CD4-positive, alpha-beta T cell treated with Interleukin-2 at 100 ng/mL for 4 hours (primary cell): ENCODE results near the gene VSTM2B.
"Not testable (repeated sequence)": the region's sequence is repeated elsewhere in the genome, so short reads cannot be mapped to it uniquely, and the experiment has no call there.

Experiments
- DNase-seq: peaks from one replicate; pipeline ENCODE4 v3.0.0-alpha.2; 2020; ENCODE audit warnings: low spot score

VSTM2B gene

DNA sequence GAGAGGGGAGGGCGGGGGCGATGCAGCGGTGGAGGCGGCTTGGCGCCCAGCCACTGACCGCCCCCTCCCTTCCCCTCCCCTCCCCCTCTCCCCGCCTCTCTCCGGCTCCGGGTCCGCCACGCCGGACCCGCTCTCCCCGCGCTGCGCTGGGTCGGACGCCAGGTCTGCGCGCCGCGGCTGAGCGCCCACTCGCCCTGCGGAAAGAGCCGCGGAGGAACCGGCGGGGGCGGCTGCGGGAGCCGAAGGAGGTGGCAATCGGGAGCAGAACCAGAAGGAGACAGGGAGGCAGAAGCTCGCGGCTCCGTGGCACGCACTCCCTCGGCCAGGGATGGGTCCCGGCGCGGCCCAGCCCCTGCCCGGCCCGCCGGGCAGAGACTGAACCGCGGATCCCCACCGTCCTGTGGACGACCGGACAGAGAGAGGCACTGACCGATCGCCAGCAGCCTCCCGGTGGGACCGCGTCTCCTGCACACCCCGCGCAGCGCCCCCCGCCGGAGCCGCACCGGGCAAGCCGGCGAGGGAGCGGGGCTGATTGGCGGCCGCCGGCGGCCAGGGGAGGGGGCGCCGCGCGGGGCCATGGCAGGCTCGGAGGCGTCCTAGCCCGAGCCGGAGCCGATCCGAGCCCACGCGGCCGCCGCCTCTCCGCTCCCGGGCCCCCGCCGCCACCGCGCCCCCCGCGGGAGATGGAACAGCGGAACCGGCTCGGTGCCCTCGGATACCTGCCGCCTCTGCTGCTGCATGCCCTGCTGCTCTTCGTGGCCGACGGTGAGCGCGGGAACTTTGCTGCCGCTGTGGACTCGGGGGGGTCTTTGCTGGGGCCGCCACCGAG is at the start of gene VSTM2B:
VSTM2B (plus strand) TSS at position 94 of the 829 bp plus-strand sequence; CDS start at position 684, 590 bp downstream.
- DNase-seq = no peak

DNA sequence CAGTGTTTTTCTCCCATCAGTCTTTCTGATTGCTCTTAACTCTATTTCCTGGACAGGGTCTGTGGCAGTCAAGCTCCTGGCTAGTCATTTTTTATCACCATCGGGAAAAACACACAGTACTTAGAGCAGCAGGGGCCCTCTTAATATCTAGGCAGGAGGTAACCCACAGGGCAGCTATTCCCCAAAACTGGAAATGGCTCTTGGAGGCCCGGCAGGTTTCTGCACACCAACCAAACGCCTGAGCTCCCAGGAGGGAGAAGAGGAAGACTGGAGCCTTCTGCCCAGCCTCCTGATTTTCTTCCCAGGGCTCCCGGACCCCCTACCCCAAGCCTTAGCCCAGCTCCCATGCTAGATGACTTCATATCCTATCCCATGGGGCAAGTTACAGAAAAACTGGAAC is 49.3 kb upstream of the VSTM2B start:
- DNase-seq = no peak

DNA sequence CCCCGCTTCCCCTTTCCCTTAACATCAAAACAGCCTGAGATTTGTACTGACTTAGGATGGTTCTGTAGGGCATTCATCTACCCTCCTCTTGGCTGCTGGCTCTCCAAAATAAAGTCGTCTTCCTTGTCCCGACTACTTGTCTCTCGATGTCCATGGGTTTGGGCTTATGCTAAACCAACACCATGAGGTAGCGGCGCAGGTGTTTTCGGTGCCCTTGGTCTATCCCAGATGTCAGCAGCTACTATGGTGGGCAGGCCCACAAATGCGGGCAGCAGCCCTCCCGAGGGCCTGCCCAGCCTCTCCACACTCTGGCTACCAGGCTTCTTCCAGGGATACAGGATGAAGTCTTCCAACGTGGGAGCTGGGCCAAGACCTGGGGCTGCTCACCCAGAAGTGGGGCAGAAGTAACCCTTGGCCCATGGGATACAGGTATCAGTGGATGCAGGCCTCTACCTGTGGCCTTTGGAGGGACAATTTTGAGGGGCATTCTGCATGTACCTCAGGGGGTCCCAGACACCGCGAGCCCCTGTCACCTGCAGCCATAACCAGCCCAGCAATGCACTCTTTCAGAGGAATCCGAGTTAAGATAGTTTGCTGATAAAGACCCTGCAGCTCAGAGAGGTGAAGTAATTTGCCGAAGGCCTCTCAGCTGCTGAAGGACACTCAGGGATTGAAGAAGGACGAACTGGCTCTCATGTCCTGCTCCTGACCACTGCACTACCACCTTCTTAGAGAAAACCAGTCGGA is 47.8 kb upstream of the VSTM2B start:
- DNase-seq = no peak

DNA sequence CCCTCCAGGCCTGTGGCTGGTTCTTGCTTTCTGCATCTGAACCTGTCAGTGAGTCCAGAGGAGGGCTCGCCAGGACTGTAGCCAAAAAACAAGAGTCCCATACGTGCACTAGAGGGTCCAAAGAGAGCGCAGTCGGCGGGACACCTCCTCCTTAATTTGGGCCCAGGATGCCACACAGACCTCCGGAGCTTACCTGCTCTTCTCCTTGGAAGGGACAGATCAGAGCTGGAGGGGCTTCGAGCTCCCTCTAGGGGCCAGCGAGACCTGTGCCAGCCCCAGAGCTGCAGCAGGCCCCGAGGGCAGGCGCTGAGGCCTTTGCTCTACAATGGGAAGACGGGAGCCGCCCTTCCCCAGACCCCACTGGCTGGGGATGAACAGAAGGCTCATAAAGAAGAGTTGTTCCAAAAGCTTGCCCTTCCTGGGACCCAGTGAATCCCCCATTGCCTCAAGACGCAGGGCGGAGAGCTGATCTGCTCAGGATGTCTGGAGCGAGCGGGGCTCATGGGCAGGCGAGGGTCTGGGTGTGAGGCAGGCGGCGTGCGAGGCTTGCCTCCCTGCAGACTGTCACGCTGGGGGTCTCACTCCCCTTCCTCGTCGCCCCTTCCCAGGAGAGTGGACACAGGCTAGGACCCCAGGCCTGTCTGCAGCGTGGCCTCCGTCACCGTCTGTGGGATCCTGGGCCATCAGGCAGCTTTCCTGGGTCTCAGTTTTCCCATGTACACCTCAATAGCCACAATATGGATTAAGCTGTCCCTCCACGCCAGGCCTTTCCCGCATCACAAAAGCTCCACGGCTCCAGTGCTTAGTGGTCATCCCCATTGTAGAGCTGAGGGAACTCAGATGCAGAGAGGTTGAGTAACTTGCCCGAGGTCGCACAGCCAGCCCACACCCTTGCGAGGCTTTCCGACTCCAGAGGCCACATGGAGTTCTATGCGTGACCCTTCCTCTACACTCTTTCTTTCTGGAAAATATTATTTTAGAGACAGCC is 46.9 kb upstream of the VSTM2B start:
- DNase-seq = no peak

DNA sequence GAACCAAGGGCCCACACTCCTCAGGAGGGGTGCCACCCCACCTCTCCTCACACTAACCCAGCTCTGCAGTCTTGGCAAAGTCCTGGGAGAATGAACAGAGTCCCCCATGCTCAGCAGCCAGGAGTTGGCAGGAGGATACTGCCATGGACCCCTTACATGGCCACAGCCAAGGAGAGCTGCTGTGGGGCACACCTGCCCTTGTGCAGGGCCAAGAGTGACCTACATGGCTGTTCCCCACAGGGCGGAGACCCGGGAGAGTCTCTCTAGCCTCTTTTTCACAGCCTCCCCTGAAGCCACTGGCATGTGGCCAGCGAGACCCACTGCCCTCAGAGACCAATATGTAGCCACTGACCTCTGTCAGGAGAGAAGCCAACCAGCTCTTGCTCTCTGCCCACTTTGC is 45.9 kb upstream of the VSTM2B start:
- DNase-seq = no peak

DNA sequence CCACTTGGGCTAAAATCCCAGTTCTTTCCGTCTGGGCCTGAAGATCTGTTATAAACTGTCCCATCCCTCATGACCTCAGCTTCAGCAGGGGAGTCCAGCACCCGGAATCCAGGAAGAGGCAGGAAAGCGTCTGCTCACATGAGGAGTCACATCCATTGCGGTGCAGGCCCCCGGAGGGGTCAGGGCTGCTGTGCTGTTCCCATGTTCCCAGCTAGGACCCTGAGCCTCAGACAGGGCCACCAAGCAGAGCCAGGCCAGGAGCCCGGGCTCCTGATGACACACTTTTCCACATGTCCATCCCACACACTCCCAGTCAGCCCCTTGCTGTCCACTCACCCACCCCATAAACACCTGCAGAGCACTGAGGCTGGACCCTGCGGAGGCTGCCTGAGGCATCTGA is 45.3 kb upstream of the VSTM2B start:
- DNase-seq = no peak

DNA sequence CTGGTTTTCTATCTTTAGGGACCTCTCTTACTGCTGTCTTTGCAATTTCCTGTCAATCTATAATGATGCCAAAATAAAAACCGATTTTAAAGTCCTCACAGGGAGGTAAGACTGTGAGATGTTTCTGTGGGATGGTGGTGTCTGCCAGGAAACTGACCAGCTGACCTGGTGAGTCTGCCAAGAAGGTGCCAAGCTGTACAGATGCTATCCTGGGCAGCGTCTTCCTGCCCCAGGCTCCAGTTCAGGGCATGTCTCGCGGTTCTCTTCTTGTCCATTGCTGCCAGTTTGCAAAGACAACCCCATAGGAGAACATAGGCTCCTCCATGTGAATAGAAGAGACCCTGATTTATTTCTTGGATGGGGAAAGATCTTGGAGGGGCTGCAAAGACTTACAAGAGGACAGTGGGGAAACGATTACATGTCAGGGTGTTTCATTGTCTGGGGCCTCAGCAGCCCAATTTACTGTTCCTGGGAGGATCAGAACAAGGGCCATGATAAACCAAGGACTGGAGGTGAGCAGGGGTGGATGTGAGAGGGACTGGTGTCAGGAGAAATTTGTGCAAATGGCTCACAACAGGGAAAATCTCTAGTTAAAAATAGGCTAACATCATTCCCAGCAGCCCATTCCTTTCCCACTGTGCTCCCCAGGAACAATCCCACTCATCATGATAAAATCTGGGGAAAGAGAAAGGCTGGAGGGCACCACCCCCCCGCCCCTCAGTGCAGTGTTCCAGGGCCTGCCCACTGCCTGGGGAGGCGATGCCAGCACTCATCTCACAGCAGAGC is 42.7 kb upstream of the VSTM2B start:
- DNase-seq = no peak

DNA sequence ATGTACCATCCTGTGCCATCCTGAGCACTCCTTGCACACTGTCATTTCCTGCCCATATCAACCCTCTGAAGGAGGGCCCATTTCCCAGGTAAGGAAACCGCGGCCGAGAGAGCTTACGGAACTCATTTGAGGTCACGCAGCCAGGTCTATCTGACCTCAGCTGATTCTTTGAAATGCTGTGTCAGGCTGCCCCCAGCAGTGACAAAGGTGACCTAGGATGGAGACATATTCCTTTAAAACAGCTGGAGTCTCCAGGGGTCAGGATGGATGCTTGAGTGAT is 42.2 kb upstream of the VSTM2B start:
- no peak for DNase-seq

DNA sequence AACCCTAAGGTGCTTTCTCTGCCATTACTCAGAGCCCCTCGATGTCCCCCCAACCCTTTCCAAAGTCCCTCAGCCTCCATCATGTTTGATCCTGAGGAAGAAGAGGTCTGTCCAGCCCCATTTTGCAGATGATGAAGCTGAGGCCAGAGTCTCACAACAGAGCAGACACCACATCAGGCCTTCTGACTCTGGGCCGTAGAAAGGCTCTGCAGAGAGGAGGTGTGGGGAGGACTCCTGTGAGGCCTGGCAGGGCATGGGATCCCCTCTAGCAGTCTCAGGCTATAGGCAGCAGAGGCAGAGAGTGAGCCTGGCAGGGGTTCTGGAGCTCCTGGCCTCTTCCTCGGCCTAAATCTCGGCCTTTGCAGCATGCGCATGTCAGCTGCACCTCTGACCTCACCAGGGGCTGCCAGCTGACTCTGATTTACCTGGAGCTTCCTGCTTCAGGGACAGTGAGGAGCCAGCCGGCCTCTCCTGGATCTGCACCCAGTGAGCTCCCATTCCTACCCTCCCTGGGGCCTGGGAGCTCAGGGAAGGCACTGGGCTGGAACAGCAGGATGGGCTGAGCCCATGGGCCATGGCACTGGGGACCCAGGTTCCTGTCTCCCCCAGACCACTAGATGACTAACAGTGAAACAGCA is 41.7 kb upstream of the VSTM2B start:
- DNase-seq = no peak

DNA sequence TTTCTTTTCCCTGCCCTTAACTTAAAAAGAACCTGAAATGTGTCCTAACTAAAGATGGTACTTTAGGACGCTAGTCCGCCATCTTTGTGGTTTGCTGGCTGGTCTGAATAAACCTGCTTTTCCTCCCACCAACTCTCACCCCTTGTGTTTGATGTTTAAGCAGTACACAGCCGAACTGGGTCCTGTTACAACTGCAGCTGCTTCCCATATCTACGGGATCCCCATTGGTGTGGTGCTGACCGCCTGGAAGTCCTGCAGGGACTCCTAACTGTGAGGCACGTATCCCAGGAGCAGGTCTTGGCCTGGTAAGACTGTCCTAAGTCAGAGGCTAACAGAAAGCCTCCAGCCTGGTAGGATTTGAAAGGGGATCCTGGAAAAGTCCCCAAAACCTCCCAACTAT is 40.9 kb upstream of the VSTM2B start:
- no peak for DNase-seq

DNA sequence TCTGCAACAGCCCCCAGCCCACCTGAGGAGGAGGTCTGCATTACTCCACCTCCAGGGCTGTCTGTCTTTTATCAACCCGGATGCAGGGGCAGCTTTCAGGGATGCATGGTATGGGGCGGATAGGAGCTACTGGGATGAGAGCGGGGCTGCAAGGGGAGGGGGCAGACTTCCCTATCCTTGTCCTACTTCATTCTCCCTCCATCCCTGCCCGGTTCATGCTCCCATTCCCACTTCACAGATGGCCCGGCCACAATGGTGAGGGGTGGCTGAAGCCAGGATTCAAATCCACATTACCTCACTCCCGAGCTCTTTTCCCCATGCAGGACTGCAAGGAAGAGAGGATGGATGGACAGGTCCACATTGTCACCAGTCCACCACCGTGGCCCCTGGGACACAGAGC is 40.5 kb upstream of the VSTM2B start:
- no peak for DNase-seq

DNA sequence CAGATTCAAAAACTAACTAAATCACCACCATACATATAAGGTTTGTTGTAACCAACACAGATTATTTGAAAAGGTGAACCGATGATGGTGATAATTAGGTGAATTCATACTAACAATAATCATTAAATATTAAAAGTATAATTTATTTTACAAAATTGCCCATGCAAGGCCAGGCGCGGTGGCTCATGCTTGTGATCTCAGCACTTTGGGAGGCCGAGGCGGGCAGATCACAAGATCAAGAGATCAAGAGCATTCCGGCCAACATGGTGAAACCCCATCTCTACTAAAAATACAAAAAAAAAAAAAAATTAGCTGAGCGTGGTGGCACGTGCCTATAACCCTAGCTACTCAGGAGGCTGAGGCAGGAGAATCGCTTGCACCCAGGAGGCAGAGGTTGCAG is 38.8 kb upstream of the VSTM2B start:
- not testable (repeated sequence) for DNase-seq

DNA sequence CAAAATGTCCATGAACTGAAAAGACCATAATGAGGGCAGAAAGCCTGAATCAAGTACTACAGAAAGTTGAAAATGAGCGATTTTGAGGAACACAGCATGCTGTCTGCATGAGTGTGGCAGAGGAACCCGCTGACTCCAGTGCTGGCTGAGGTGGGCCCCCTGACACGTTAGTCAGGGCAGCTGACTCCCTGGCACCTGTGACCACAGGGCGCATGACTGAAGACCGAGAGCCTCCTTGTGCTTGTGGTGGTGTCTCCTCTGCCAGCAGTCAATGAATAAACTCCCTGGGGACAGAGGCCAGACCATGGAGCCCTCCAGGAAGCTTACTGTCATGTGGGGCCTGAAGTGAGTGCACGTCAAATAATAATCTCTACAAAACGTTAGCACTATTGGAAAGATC is 38.4 kb upstream of the VSTM2B start:
- DNase-seq = no peak

DNA sequence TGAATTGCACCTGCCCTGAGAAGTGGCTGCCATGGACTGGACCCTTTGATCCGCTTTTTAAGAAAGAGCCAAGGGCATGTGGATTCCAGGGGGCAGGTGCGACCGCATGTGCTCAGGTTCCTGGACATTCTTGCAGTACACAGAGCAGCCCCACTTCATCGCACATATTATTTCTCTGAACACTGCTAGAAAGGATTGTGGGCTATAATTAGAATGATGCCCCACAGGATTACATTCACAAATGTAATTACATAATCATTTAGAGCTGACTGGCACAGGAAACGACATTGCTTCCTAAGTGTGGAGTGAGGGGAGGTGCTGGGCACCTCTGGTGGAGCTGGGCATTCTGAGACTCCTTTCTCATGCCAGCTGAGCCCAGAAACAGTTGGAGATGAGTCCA is 37.5 kb upstream of the VSTM2B start:
- no peak for DNase-seq

DNA sequence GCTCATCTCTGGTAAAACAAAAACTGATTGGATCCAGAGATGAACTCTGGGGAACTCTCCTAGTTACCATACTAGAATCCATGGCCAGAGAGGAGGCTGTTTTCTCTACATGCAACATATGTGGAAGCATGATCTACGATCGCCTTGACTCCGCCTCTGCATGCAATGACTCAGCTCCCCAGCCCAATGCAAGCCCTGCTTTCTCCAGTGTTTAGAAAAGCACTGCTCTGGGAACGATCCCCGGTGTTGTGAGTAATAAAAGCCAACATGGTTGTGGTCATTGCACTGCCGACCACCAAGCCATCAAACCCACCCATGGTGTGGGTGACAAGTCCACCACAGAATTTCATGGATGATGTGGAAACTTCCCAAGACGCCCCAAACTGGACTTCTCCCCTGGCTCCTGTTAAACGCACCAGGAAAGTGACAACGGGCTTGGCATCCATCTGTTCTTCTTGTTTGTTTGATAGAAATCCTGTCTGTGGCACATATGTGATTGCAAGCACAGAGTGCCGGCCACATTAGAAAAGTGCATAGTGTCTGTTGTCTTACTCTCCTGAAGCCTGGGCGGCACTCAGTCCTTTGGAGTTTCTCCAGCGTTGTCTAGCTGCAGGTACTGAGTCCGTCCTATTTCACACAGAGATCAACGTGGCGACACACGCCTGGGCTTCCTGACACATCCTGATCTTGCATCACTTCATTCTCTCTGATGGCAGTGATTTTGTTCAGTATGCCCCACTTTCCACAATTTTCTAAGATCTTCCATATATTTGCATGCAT is 36.4 kb upstream of the VSTM2B start:
- DNase-seq = no peak

DNA sequence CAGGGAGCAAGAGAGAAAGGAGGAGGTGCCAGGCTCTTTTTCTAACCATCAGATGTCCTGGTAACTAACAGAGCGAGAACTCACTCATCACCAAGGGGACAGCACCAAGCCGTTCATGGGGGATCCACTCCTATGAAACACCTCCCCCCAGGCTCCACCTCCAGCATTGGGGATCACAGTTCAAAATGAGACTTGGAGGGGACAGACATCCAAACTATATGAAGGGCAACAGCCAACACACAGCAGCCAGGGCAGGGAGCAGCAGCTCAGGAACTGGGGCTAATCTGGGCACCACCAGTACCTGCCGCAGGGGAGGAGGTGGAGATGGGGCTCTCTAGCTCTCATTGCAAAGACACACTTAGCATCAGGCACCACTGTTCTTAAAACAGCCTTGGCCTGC is 34.3 kb upstream of the VSTM2B start:
- DNase-seq = no peak

DNA sequence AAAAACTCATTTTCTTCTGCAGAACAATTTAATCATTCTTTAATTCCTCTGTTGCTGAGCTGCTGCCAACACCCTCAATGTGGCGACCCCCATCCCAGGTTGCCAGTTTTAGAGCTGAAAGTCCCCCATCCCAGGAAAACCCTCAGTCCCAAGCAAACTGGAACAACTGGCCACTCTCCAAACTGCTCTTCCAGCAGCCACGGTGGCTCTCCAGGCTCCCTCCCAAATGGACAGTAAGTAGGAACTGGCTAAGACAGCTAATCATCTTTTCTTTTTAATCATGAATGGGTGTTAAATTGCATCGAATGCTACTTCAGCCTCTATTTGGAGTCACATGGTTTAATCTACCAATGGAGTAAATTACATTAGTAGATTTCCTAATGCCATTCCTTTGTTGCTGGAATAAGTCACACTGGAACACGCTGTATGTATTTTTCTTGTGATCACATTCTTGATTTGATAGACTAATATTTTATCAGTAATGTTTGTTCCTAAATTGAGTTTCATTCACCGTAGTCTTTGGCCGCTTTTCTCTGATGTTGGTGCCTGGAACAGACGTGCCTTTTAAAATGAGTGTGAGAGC is 33.7 kb upstream of the VSTM2B start:
- DNase-seq = no peak

DNA sequence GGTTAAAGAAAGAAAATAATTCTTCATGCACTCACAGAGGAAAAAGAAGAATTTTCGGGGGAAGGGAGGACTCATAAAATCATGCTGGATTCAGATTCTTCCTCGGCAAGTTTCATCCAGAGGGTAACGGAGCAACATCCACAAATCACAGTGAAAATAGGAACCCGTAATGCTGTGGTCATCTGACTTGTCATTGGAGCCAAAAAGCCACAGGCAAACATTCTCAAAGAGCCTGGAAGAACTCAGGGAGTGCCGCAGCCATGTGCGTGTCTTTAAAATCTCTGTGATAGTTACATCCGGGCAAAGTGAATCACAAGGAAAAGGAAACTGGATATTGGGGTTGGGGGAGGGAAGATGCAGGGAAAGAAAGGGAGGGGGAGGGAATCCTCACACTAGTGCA is 33.0 kb upstream of the VSTM2B start:
- no peak for DNase-seq

DNA sequence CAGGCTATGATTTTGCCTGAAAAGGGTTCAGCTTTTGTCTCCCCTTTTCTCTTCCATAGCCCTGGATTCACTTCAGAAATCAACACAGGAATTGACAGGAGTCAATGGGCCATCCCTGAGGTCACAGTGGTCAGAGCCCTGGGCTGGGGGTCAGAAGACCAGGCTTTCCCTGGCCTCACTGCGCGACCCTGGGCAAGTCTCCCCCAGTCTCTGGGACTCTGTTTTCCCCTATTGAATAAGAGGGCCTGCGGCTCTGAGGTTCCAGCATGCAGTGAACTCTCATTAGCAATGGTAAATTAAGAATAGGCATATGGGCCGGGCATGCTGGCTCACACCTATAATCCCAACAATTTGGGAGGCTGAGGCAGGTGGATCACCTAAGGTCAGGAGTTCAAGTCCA is 30.7 kb upstream of the VSTM2B start:
- no peak for DNase-seq

DNA sequence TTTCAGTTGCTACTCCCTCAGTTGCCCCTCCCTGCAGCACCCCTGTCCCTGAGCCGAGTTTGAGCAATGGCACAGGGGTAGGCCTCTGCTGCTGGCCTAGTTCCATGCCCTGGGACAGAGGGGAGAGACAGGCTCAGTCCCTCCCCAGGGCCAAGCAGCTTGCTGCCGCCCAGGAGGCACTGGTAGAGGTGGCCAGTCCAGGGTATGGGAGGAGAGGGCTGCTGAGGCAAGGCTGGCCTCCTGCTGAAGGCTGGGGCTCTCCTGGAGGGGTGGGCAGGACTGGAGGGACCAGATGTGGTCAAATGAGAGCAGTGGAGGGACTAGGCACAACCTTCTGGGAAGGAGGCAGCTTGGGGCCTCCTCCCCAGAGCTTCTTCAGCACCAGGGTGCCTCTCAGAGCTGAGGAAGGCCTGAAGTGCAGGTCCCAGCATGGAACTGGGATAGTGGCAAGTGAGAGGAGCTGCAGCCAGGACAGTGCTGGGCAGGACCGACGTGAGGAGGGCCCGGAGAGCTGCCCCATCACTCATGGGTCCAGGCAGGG is 29.8 kb upstream of the VSTM2B start:
- no peak for DNase-seq
